H1 (cell line): Measurements from ENCODE around the gene GRIK1. TPM values are rescaled to one million over a fixed set of nuclear protein-coding genes. Genes with fewer than 3 reads are reported as not detected.

Experiments
- CTCF ChIA-PET: fragments of 300-600 bp; sonication (Branson Sonifier 250); formaldehyde crosslinking; loops from one replicate; lab custom pipeline; 2021; ENCODE audit not compliant: partially characterized antibody; lab: Charles Lee
- POLR2A ChIA-PET: fragments of 300-600 bp; sonication (Branson Sonifier 250); formaldehyde crosslinking; loops from one replicate; lab custom pipeline; 2021; ENCODE audit warnings: inconsistent platforms; ENCODE audit not compliant: partially characterized antibody; lab: Charles Lee
- DNase-seq, 2 experiments: peaks; one replicate each; pipeline versions ENCODE4 v3.0.0 to v3.0.0-alpha.2; 2010 to 2022; ENCODE audit warnings: low spot score in 2 of 2, low read depth in 1 of 2, mixed read lengths in 1 of 2
- FAIRE-seq: peaks from 2 replicates; lab custom pipeline; 2011; peaks lifted over from hg19 to GRCh38; lab: Jason Lieb, UNC
- H2AFZ ChIP-seq: 2 replicates; pipeline ENCODE4 v1.8.1; 2012; ENCODE audit warnings: low read length, inconsistent platforms
- H2AK5ac ChIP-seq: 2 replicates; pipeline ENCODE4 v1.6.1; 2013; ENCODE audit warnings: low read depth, low read length
- H2BK120ac ChIP-seq: replicated peaks from 2 replicates; pipeline ENCODE3; 2013; ENCODE audit warnings: low read depth, low read length, inconsistent platforms
- H2BK12ac ChIP-seq: 2 replicates; pipeline ENCODE4 v1.6.1; 2013; ENCODE audit warnings: low read depth, low read length
- H2BK15ac ChIP-seq: 2 replicates; pipeline ENCODE4 v1.6.1; 2013; ENCODE audit warnings: low read length
- H2BK20ac ChIP-seq: 2 replicates; pipeline ENCODE4 v1.6.1; 2013; ENCODE audit warnings: low read length
- H2BK5ac ChIP-seq: 2 replicates; pipeline ENCODE4 v1.6.1; 2013; ENCODE audit warnings: low read depth, low read length
- H3K14ac ChIP-seq: 2 replicates; pipeline ENCODE4 v1.6.1; 2013; ENCODE audit warnings: inconsistent platforms; ENCODE audit not compliant: insufficient read length
- H3K18ac ChIP-seq: 2 replicates; pipeline ENCODE4 v1.6.1; 2013; ENCODE audit warnings: low read length; ENCODE audit errors: extremely low read depth
- H3K23ac ChIP-seq: 2 replicates; pipeline ENCODE4 v1.6.1; 2013; ENCODE audit warnings: inconsistent platforms; ENCODE audit not compliant: insufficient read length
- H3K23me2 ChIP-seq: 2 replicates; pipeline ENCODE4 v1.6.1; 2013; ENCODE audit warnings: low read depth, low read length
- H3K27ac ChIP-seq: 2 replicates; pipeline ENCODE4 v1.6.1; 2011; ENCODE audit warnings: low read depth, low read length, inconsistent platforms
- H3K27me3 ChIP-seq, 4 experiments: replicated peaks in 1 of 4; 1 replicate in 1 of 4; 2 replicates in 3 of 4; pipeline versions ENCODE4 v1.6.1 to v1.8.1; 2011 to 2013; ENCODE audit warnings: low read length in 3 of 4, mild to moderate bottlenecking in 3 of 4, inconsistent platforms in 2 of 4, mixed read lengths in 2 of 4, moderate library complexity in 1 of 4; ENCODE audit not compliant: control insufficient read depth in 3 of 4, insufficient read depth in 3 of 4; ENCODE audit errors: extremely low read depth in 1 of 4
- H3K36me3 ChIP-seq, 4 experiments: 2 replicates each; pipeline versions ENCODE4 v1.6.1 to v1.8.1; 2011 to 2013; ENCODE audit warnings: mild to moderate bottlenecking in 4 of 4, low read length in 3 of 4, moderate library complexity in 2 of 4, control low read depth in 1 of 4, inconsistent platforms in 1 of 4; ENCODE audit not compliant: insufficient read depth in 4 of 4, control insufficient read depth in 2 of 4
- H3K4ac ChIP-seq: replicated peaks from 2 replicates; pipeline ENCODE3; 2013; ENCODE audit warnings: low read length, low read depth, mixed read lengths, inconsistent platforms; ENCODE audit not compliant: insufficient read length
- H3K4me1 ChIP-seq, 4 experiments: replicated peaks in 1 of 4; 1 replicate in 1 of 4; 2 replicates in 3 of 4; pipeline versions ENCODE4 v1.6.1 to v1.8.1; 2011 to 2013; ENCODE audit warnings: low read length in 3 of 4, inconsistent platforms in 2 of 4, mixed read lengths in 1 of 4; ENCODE audit not compliant: insufficient read depth in 4 of 4, control insufficient read depth in 3 of 4
- H3K4me2 ChIP-seq, 2 experiments: 2 replicates each; pipeline versions ENCODE4 v1.6.1 to v1.8.1; 2011 to 2013; ENCODE audit warnings: low read depth in 2 of 2, low read length in 2 of 2, control low read depth in 1 of 2, inconsistent platforms in 1 of 2, mild to moderate bottlenecking in 1 of 2; ENCODE audit not compliant: insufficient read depth in 1 of 2
- H3K4me3 ChIP-seq, 4 experiments: fragments of 200-600, 300-600 bp in 1 of 4; sonication (generic), shearing (Covaris generic), sonication (Bioruptor Twin) in 1 of 4; 2 replicates each; pipeline versions ENCODE4 v1.5.1 to v1.8.1; 2011 to 2016; ENCODE audit warnings: low read length in 4 of 4, low read depth in 3 of 4, control low read depth in 2 of 4, inconsistent platforms in 2 of 4, mild to moderate bottlenecking in 2 of 4, mixed read lengths in 1 of 4, moderate library complexity in 1 of 4; ENCODE audit not compliant: insufficient read depth in 2 of 4; ENCODE audit errors: extremely low read depth in 1 of 4
- H3K56ac ChIP-seq: replicated peaks from 2 replicates; pipeline ENCODE3; 2013; ENCODE audit warnings: low read depth, mild to moderate bottlenecking, mixed read lengths, low read length, inconsistent platforms; ENCODE audit not compliant: insufficient read length
- H3K79me1 ChIP-seq: 2 replicates; pipeline ENCODE4 v1.6.1; 2013; ENCODE audit warnings: low read depth, low read length, control low read depth
- H3K79me2 ChIP-seq, 2 experiments: 2 replicates each; pipeline versions ENCODE4 v1.6.1 to v1.8.1; 2012 to 2013; ENCODE audit warnings: low read length in 2 of 2, mild to moderate bottlenecking in 2 of 2, inconsistent platforms in 1 of 2; ENCODE audit not compliant: insufficient read depth in 2 of 2, control insufficient read depth in 1 of 2
- H3K9ac ChIP-seq, 4 experiments: replicated peaks in 1 of 4; 1 replicate in 1 of 4; 2 replicates in 3 of 4; pipeline versions ENCODE4 v1.6.1 to v1.8.1; 2011 to 2013; ENCODE audit warnings: low read depth in 3 of 4, low read length in 3 of 4, control low read depth in 2 of 4, mild to moderate bottlenecking in 2 of 4, moderate library complexity in 2 of 4, inconsistent platforms in 1 of 4; ENCODE audit errors: extremely low read depth in 1 of 4
- H3K9me3 ChIP-seq, 2 experiments: 2 replicates each; pipeline versions ENCODE4 v1.6.1 to v1.8.1; 2012 to 2013; ENCODE audit warnings: mild to moderate bottlenecking in 2 of 2, moderate library complexity in 2 of 2, control low read depth in 1 of 2, inconsistent platforms in 1 of 2, low read depth in 1 of 2, low read length in 1 of 2, mixed read lengths in 1 of 2; ENCODE audit not compliant: insufficient read depth in 2 of 2
- H4K20me1 ChIP-seq, 2 experiments: replicated peaks in 1 of 2; 2 replicates each; pipeline versions ENCODE3 to v1.8.1; 2011 to 2013; ENCODE audit warnings: inconsistent platforms in 2 of 2, low read length in 2 of 2, mild to moderate bottlenecking in 1 of 2; ENCODE audit not compliant: insufficient read depth in 2 of 2, control insufficient read depth in 1 of 2
- H4K5ac ChIP-seq: 2 replicates; pipeline ENCODE4 v1.6.1; 2013; ENCODE audit warnings: low read length, low read depth, mixed read lengths, inconsistent platforms; ENCODE audit not compliant: insufficient read length
- H4K8ac ChIP-seq: 2 replicates; pipeline ENCODE4 v1.8.0; 2013; ENCODE audit warnings: mild to moderate bottlenecking, moderate library complexity, low read length, inconsistent platforms; ENCODE audit not compliant: insufficient read depth; ENCODE audit errors: extremely low read depth
- H4K91ac ChIP-seq: replicated peaks from 2 replicates; pipeline ENCODE3; 2013; ENCODE audit warnings: low read length, mixed read lengths, inconsistent platforms; ENCODE audit not compliant: insufficient read length
- ASH2L ChIP-seq: fragments of 200-600, 300-600 bp; sonication (generic); IDR thresholded peaks from one replicate; pipeline ENCODE4 v1.7.1; 2017; ENCODE audit warnings: low read length
- CREB1 ChIP-seq: IDR thresholded peaks from 2 replicates; pipeline ENCODE4 v1.6.1; 2012; ENCODE audit warnings: inconsistent platforms
- EGR1 ChIP-seq: IDR thresholded peaks from 2 replicates; pipeline ENCODE4 v1.6.1; 2011; ENCODE audit warnings: low read depth, low read length, borderline replicate concordance
- KDM5A ChIP-seq: fragments of 200-600 bp; IDR thresholded peaks from 2 replicates; pipeline ENCODE4 v1.7.1; 2012; ENCODE audit warnings: mild to moderate bottlenecking, low read length, inconsistent platforms, mixed read lengths
- SIN3A ChIP-seq, 2 experiments: IDR thresholded peaks in 1 of 2; conservative IDR thresholded peaks in 1 of 2; 2 replicates each; pipeline ENCODE4 v1.6.1; 2011 to 2012; ENCODE audit warnings: low read length in 2 of 2, improper control_type of control experiment in 1 of 2, low read depth in 1 of 2, mild to moderate bottlenecking in 1 of 2
- TCF12 ChIP-seq: IDR thresholded peaks from 2 replicates; pipeline ENCODE4 v1.6.1; 2011; ENCODE audit warnings: low read depth, mild to moderate bottlenecking, low read length
- WGBS, 2 experiments: shearing (Covaris generic) in 1 of 2; methylation state at CpG; one replicate each; pipeline versions ENCODE4 v1.1.6 to v1.1.7; 2013 to 2015; ENCODE audit warnings: low lambda C conversion rate in 2 of 2, mixed read lengths in 2 of 2, inconsistent platforms in 1 of 2, low coverage in 1 of 2, missing lambda C conversion rate in 1 of 2; ENCODE audit not compliant: insufficient replicate concordance in 2 of 2, insufficient coverage in 1 of 2, insufficient read length in 1 of 2; ENCODE audit errors: extremely low coverage in 1 of 2, missing lambda C conversion rate in 1 of 2; 5-methylcytosine and 5-hydroxymethylcytosine counted together
- polyA plus RNA-seq, 7 experiments: library from polyadenylated mRNA; depleted of rRNA in 3 of 7; stranded (reverse) in 5 of 7; unstranded in 2 of 7; fragments of >200 nt in 5 of 7; fragments of 200-250 nt in 2 of 7; gene quantifications; 1 replicate in 5 of 7; 2 replicates in 1 of 7; 4 replicates in 1 of 7; pipeline versions ENCODE4 v1.2.1 to v1.2.3, GENCODE V29; 2011 to 2013; ENCODE audit warnings: missing spikeins in 2 of 7, mixed read lengths in 2 of 7
- total RNA-seq: library from RNA; stranded (reverse); fragmentation: NEBNext Ultra II Directional; extraction: Animal tissue kit (Norgen Biotek cat#: 25700); gene quantifications from 2 replicates; pipeline ENCODE4 v1.2.1, GENCODE V29; 2021

Gene GRIK1
- total and polyA plus RNA-seq, 2 of the 8 experiments (the other 6 are each of a cell fraction or from before 2014, with no cell fraction given) = 0.11 to 0.32 TPM

DNA sequence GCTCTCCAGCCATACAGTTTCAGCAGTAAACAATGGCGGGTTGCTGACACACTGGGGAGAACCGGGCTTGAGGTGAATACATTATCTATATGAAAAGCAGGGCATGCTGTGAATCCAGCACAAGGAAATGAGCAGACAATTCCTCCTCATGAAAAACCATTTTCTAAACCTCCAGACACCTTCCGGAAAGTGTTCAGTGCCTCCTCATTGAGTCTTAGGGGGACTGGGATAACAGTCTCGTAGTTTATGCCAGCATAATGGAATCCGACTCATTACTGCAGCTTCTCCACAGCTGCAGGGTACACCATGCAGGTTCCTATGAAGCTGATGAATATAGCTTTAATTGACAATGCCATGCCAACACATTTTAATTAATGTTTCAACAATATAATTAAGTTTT is 356.9 kb downstream of the GRIK1 start:
- DNase-seq (no peak), FAIRE-seq (no peak)
- H2AFZ ChIP-seq = no peak overlapping the region
- no peaks in the 10 kb centered on the region for H4K20me1 ChIP-seq
- H4K91ac ChIP-seq = no peak overlapping the region
- H3K79me2 ChIP-seq = no peaks in the 10 kb centered on the region
- no peak overlapping the region for H2AK5ac ChIP-seq
- H2BK120ac ChIP-seq = no peak overlapping the region
- H3K4me1 ChIP-seq = no peaks in the 10 kb centered on the region
- ChIA-PET POLR2A (no interaction called here), CTCF (no interaction called here)
- no peaks in the 10 kb centered on the region for H3K27me3 ChIP-seq
- H3K4me2 ChIP-seq = no peak overlapping the region
- H3K4ac ChIP-seq = no peak overlapping the region
- H2BK15ac ChIP-seq = no peak overlapping the region
- no peaks in the 10 kb centered on the region for H3K9me3 ChIP-seq
- H4K8ac ChIP-seq = no peak overlapping the region
- no peaks in the 10 kb centered on the region for H3K23me2 ChIP-seq
- H2BK5ac ChIP-seq = no peak overlapping the region
- no peak overlapping the region for H4K5ac ChIP-seq
- no peak overlapping the region for H3K9ac ChIP-seq
- no peak overlapping the region for H3K23ac ChIP-seq
- H2BK12ac ChIP-seq = no peak overlapping the region
- no peak overlapping the region for H3K14ac ChIP-seq
- no peak overlapping the region for H3K18ac ChIP-seq
- no peaks in the 10 kb centered on the region for H3K79me1 ChIP-seq
- 84% methylated on average over 5 of the region's 5 CpGs; no CpG with 5 or more reads in 1 of the 2 experiments for WGBS, 2 experiments
- no peaks in the 10 kb centered on the region for H3K36me3 ChIP-seq
- H3K27ac ChIP-seq = no peak overlapping the region
- no peak overlapping the region for H3K4me3 ChIP-seq
- H3K56ac ChIP-seq = no peak overlapping the region
- H2BK20ac ChIP-seq = no peak overlapping the region
- TF ChIP-seq ASH2L = no peak
- TF ChIP-seq KDM5A = no peak
- TF ChIP-seq CREB1 = no peak
- no peak for TF ChIP-seq EGR1
- TF ChIP-seq TCF12 = no peak
- TF ChIP-seq SIN3A (conservative IDR thresholded peaks at IDR 0.05 in 1 of 2, IDR thresholded peaks at IDR 0.05 in 1 of 2; ENCODE audit: low read depth in 1 of 2, low read length in 2 of 2) = no peak
